ENCODE data around the gene ADCYAP1R1.

Gene ADCYAP1R1

DNA sequence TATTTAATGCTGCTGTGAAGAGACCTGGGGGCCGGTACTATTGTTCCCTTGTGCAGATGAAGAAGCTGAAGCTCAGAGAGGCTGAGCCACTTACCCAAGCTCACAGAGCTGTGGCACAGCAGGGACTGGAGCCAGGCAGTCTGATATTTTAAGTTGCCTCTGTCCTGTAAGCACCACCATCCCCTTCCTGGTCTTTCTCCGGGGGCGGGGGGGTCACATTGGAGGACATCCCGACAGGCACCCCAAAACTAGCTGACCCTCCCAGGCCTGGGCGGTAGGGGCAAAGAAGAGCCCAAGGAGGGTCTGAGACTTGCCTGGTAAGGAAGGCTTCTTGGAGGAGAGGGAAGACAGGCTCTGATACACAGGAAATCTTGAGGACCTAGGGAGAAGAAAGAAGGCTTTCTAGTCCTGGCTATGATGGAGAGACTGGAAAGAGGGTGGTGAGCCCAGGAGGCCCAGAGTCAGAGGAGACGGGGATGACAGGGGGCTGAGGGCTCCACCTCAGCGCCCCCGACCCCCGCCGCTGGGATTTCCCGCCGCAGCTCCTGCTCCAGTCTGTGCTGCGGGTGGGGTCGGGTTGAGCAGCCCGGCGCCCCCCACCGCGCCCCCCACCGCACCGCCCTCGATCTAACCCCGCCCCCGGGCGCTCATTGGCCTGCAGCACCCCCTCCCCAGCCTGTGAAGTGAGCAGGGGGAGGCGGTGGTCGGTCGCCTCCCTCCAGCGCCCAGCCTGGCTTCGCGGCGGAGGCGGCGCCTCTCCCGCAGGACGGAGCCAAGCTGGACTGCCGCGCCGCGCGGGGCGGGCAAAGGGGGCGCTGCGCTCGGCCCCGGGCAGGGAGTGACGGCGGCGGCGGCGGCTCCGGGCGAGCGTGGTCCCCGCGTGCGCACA is at the start of gene ADCYAP1R1:
TSS of gene ADCYAP1R1 (plus strand) at position 711 of the 889 bp plus-strand sequence. CDS start 10,957 bp downstream, outside the sequence.
- no peak for DNase-seq (ENCODE audit: low spot score)

DNA sequence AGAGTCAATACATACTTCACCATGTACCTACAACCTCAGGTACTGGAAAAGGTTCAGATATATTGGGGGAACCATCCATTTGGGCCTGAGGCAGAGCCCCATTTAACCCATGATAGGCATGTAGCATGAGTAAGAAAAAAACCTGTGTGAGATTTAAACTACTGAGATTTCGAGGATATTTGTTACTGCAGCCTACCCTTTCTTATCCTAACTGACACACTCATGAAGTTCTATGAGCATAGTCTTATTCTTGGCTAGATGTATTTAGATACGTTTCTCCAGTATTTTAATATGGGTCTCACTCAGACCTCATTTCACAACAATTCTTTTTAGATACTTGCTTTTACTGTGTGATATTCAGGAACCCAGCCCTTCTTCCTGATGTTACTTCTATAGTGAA is 49.0 kb upstream of the ADCYAP1R1 start:
- no peak for DNase-seq (ENCODE audit: low spot score)

DNA sequence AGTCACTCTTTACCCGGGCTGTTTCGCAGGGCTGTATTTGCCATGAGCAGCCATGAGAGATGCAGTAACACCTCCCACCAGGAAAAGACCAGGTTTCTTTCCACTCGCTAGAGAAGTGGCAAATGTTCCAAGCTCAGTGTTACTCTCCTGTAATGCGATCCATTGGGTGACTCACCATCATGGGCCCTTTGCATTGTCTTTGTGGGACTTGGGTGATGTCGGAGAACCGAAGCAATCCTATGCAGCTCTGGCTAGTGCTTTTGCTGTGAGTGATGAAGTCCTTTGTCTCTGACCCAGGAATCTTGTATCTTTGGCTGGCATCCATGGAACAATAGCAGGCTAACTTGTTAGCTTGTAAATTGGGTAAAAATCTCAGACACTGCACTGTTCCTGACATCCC is 48.4 kb upstream of the ADCYAP1R1 start:
- no peak for DNase-seq (ENCODE audit: low spot score)

DNA sequence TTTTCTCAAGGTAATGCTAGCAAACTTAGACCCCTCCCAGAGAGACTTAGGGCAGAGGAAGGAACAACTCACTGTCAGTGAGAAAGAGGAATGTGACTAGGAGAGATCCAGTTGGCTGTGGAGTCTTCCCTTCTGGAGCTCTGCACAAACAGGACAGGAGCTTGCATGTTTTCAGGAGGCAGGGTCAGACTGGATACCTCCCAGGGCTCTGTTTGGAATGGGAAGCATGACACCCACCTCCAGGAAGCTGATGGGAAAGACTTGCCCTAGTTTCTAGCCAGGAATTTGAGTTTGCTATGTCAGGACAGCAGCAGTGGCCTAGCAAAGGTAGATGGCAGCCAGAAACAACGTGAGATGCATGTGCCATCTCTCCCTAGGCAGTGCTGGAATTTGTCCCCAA is 47.7 kb upstream of the ADCYAP1R1 start:
- no peak for DNase-seq (ENCODE audit: low spot score)

DNA sequence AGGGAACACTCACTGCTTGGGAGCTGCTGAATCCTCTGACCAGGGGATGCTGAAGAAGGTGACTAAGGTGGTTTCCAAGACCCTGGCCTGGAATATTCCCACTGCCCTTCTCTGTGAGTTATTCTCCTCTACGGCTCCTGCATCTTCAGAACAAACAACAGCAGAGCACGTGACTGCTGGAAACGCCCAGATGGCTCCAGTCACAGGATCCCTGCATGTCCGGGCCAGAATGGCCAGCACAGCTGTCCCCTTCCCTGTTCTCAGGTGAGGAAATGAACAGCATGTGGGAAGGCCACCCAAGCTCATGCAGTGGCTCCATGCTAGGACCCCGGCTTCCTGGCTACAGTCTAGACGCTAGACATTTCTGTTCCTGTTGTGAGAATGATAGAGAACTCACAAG is 45.3 kb upstream of the ADCYAP1R1 start:
- no peak for DNase-seq (ENCODE audit: low spot score)

DNA sequence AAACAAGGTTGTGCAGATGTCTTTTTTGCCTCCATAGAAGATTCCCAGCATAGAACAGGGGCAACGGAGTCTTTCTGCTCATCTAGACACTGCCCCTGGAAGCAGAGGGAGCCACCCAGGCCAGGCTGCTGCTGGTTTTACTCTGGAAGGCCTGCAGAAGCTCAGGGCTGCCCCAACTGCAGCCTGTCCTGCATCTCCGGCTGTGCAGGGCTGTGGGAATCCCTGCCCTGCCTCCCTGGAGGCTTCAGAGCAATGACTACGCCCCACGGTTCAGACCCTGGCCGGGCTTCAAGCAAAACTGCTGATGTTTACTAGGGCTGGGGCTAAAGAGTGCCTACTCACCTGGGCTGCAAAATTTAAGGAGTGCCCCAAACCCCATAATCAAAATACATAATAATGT is 44.5 kb upstream of the ADCYAP1R1 start:
- no peak for DNase-seq (ENCODE audit: low spot score)

DNA sequence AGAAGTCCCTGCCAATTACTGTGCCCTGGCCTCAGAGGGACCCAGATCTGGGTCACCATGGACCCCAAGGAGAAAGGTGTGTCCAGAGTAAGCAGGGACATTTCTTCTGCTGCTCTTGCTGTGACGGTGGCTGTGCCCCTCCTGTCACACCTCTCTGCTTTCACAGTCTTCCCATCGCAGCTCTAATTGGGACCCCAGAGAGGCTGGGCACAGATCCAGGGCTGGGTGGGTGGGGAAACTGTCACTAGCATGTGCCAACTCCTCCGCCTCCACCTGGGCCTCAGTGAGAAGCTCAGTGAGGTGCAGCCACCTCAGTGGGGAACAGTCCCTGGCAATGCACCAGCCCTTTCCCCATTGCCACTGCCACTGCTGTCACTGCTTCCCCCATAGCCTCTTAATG is 37.3 kb upstream of the ADCYAP1R1 start:
- DNase-seq (ENCODE audit: low spot score), result no peak

DNA sequence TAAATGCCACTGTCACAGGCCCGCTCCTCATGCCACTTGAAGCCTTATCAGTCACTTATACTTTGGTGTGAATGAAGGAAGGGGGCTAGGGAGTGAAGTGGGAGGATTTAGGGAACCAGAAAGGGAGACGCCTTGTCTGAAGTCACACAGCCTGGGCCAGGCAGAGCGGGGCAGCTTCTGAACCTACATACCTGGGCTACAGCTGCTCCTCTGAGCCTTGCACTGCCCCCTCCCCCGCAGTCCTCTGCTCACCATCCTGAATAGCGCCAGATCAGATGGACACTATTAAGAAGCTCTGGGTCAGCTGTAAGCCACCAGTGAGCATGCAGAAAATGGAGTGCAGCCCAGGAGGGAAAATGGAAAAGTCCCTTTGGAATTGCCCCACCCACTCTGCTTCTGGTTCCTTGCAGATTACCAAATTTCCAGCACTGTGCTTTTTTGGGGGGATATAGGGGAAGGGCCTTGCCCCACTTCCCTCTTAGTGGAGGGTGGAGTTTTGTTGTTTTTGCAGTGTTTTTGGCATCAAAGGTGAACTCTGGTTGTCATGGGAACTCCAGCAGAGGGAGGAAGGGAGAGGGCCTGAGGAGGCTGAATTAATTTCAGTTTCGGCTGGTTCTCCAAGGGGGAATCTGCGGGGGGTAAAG is 35.0 kb upstream of the ADCYAP1R1 start:
- no peak for DNase-seq (ENCODE audit: low spot score)

DNA sequence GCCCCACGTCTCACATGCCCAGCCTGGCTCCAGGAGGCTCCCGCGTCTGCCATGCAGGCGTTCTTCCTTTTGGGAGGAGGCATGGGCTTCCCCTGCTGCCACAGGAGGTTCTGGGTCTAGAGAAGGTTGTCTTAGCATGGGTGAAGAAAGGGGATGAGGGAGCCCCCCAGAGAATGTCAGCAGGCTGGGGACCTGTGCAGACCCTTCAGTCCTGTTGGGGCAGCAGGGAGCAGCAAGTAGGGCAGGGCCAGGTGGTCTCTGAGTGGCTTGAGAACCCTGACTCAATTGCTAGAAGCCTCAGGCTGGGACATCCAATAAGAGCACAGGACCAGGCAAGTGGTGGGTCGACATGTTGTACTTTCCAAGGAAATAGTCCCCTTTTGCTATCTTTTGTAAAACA is 34.4 kb upstream of the ADCYAP1R1 start:
- DNase-seq (ENCODE audit: low spot score), result no peak

DNA sequence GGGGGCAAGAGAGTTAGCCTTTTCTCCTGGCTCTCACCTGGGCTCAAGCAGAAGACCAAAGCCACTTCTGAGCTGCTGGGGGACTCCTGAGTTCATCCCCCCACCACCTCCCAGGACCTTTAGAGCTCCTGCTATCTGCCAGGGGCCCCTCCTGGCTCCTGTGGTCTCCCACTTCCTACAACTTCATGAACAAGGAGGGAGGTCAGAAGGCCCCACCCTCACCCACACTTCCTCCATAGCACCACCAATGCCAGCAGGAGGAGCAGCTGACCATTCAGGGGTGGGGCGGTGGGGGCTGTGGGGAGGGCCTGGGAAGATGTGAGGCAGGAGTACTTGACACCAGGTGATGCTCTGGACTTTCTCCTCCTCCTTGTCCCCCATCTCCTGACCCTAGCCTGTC is 32.6 kb upstream of the ADCYAP1R1 start:
- no peak for DNase-seq (ENCODE audit: low spot score)

DNA sequence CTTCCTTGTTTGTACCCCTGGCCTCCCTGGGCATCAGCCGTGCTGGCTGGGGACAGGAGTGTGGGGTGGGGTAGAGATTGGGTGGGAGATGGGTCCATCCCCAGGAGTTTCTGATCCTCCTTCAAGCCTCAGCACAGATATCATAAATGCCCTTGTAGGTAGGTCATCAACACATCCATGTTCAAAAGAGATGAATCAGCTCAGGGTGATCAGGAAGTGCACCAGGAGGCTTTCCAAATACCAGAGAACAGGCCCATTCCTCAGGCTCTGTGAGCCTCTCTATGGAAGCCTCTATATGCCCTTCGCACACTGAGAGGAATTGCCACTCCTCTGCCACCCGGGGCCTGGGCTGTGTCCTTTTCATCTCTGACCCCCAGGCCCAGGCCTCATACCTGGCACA is 31.9 kb upstream of the ADCYAP1R1 start:
- no peak for DNase-seq (ENCODE audit: low spot score)

DNA sequence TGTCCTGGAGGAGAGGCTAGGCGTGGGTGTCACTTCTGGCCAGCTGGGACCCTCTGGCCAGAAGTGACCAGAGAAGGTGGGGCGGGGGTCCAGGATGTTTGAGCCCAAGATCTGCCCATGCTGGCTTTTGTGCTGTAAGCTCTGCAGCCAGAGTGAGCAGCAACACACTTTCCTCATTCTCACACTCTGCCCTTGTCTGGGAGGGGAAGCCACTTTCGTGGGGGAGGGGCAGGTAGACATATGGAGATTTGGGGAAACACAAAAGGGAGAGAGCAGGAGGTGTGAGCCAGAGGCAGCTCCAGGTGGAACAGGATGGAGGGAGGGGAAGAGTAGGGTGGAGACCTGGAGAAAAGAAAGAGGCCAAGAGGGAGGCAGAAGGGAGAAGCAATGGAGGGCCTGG is 31.5 kb upstream of the ADCYAP1R1 start:
- no peak for DNase-seq (ENCODE audit: low spot score)

DNA sequence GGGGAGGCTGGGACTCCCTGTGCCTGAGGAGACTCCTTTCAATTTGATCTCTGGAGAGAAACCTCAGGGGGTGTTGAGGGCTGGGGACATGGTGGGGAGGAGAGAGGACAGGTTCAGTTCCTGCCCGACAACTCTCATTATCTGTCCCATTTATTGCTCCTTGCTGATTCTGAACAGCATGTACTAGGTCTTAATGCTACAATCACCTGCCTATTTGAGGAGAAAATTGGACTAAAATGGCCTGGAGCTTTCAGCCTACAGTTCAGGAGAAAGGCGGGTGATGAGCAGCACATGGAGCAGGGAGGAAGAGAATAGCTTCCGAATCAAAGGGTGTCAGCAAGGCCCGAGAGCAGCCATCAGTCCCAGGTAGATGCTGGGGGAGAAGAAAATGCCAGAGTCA is 30.0 kb upstream of the ADCYAP1R1 start:
- no peak for DNase-seq (ENCODE audit: low spot score)

DNA sequence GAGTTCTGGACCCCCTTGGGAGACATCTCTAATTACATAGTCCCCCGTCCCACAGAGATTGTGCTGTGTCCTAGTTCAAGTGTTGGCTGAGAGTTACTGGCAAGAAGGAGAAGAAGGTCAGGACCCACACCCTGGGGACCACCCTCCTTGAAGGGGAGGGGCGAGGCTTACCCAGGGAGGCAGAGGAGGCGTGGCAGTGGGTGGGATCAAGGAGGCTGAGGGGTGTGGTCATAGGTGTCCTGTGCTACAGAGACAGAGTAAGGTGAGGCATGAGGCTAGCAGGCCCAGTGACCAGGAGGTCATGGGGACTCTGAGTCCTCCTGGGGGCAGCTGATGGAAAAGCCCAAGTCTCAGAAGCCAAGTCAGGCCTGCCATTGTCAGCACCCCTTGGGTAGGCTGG is 29.4 kb upstream of the ADCYAP1R1 start:
- DNase-seq (ENCODE audit: low spot score), result no peak

DNA sequence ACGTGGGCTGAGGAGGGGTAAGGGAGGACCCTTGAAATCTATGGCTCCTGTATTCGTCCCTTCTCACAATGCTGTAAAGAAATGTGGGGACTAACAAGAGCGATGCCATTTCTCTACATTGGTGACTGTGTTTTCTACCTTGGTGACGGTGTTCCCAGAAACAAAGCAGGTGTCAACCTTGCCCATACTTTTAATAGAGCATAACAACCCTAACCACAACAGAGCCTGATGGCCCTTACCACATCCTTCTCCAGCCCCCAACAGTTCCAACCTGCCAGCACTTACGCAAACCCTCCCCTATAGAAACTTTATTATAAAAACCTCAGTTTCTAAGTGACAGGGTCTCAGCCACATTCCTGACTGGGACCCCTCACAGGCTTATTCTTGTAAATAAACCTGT is 28.2 kb upstream of the ADCYAP1R1 start:
- DNase-seq (ENCODE audit: low spot score), result no peak

DNA sequence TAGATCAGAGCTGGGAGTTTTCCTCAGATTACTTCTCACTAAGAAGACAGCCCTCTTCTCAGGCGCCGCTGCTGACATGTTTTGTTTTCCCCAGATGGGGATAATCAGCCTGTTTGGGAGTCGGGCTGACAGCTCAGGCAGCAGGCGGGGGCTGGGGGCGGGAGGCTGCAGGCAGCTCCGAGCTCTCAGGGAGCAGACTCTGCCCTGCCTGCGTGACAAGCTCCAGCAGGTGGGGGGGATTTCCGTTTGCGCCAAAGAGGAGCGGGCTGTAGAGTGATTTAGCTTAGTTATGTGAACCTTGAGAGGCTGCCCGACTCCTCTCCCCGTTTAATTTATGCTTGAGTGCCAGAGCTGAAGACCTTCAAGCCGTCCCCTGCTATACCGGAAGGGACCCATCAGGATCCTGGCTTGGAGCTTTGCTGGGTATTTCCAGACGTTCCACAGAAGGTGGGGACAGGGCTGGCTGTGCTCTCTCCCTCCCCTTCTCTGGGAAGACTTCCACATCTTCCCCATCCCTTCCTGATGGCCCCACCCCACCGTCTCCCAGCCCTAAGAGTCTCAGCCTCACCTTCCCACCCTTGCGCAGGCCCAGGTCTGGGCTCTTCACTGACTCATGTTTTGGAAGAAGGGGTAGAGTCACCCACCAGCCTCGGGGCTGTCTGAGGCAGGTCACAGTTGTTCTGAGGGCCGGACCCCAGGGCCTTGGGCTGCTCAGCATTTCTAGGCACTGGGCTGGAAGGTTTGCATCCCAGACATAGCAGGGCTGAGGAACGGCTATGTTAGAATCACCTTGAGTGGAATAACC is 24.7 kb upstream of the ADCYAP1R1 start:
- DNase-seq (ENCODE audit: low spot score), result no peak

DNA sequence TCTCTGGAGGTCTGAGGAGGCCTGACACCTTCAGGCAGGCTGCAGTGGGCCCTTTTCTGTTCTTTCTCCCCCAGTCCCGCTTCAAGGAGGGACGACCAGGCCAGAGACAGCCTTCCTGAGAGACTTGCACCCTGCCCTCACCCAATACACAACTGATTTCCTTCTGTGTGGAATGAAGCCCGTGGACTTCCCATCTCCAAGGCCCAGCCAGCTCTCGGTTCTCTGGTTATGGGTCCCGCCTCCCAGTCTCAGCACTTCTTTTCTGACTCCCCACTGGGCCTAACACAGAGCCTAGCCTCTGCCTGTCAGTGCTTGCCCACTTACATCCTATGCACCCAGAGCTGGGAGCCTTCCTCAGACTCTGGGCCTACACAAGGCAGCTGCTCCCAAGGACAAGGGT is 24.1 kb upstream of the ADCYAP1R1 start:
- no peak for DNase-seq (ENCODE audit: low spot score)

DNA sequence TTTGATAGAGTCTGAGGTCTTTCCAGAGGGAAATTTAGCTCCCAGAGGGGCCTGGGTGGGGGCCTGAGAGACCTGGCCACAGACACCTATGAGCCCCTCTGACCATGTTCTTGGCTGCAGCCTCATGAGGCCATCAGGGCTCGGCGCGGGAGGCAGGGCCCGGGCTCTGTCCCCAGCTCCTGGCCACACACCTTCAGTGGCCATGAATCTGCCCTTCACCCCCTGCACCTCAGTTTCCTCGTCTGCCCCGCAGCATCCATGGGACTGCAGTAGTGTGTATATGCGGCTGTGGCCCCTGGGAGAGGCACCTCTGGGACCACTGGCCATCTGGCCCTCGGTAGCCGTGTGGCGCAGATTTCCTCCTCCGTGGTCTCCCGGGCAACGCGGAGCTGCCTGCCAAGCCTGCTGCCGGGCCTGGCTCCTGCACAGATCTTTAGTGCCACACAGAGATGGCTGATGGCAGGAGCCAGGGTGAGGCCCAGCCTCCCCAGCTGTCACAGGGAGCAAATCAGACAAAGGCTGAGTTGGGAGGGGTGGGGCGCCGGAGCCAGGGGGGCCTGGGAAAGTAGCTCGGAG is 23.6 kb upstream of the ADCYAP1R1 start:
- DNase-seq (ENCODE audit: low spot score), result no peak

DNA sequence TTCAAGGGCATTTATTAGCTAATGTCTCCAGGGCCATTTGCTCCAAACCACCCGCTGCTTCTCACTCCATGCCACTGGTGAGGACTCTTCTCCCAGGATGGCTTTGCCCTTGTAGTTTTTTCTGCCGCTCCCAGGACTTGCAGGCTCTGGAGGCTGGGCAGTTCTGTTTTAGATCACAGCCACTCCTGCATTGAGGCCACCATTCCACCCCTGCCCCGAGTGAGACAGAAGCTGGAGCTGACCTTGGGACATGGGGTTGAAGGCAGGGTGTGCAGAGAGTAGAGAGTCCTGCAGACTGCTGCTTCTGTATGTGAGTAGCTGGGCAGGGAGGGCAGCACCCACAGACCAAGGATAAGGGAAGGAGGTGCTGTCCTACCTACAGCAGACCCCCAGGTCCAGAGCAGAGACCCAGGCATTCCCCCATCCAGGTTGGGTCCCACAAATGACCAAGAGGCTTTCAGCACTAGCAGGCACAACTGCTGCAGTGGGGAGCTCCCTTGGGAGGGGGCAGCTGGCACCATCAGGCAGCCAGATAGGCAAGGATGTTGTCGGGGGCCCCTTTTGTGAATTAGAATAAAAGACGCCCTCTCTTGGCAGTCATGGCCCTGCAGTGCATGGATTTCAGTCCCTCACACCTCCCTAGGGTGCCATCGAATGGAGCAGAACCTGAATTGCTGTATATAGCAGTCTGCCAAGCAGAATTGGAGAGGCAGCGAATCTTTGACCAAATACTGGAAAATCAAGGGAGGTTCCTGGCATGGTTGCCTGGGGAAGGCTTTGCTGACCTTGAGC is 22.7 kb upstream of the ADCYAP1R1 start:
- DNase-seq (ENCODE audit: low spot score), result no peak

DNA sequence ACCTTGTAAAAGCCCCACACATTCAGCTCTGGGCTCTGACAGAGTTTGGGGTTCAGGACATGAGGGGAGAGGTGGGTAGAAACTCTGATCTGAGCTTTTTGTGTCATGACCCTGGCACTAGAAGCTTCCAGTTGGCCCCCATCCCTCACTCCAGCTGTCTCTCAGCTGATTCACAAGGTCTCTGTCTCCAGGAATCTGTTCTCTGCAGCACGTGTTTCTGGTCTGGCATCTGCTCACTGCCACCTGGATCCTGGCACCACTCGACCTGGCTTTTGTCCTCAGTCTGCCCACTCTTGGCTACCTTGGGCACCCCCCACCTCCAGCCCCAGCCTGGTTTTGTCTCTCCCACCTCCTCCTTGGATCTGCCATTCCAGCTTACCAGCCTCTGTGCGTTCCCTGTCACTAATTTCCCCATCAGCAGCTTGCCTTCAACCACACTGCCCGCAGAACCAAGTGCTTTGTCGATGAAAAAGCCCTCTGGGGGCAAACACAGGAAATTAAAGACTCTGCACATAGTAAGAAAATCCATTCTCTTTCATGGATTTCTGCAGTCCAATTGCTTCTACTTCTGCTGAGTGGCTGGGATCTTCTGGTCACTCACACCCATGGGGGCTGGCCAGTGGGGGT is 18.3 kb upstream of the ADCYAP1R1 start:
- DNase-seq (ENCODE audit: low spot score), result no peak

DNA sequence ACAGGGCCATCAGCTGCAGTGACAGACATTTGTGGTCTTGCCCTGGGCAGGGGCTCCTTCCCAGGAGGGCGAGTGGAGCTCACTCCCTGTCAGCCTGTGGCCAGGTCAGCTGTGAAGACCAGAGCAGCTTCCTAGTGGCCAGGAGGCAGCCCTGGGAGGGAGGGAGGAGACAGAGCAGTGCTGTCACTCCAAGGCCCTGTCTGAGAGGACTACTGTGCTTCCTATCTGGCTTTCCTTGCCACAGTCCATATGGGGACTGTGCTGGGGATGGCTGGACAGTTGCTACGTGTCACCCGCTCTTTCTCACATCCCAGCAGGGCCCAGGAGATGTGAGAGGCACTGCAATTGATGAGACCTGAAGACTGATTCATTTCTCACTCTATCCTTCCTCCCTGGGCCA is 15.2 kb upstream of the ADCYAP1R1 start:
- DNase-seq (ENCODE audit: low spot score), result no peak

All from hematopoietic multipotent progenitor cell treated with erythropoietin and hydrocortisone succinate and interleukin-3 and kit ligand, for 17 days (in vitro differentiated cells).